H1 (cell line): ENCODE data around the gene RNF114. TPM values are rescaled to one million over a fixed set of nuclear protein-coding genes. Genes with fewer than 3 reads are reported as not detected.

Experiments used
- CTCF ChIA-PET: fragments of 300-600 bp; sonication (Branson Sonifier 250); formaldehyde crosslinking; loops from one replicate; lab custom pipeline; 2021; ENCODE audit not compliant: partially characterized antibody; lab: Charles Lee
- POLR2A ChIA-PET: fragments of 300-600 bp; sonication (Branson Sonifier 250); formaldehyde crosslinking; loops from one replicate; lab custom pipeline; 2021; ENCODE audit warnings: inconsistent platforms; ENCODE audit not compliant: partially characterized antibody; lab: Charles Lee
- DNase-seq, 2 experiments: peaks; one replicate each; pipeline versions ENCODE4 v3.0.0 to v3.0.0-alpha.2; 2010 to 2022; ENCODE audit warnings: low spot score in 2 of 2, low read depth in 1 of 2, mixed read lengths in 1 of 2
- FAIRE-seq: peaks from 2 replicates; lab custom pipeline; 2011; peaks lifted over from hg19 to GRCh38; lab: Jason Lieb, UNC
- H2AFZ ChIP-seq: 2 replicates; pipeline ENCODE4 v1.8.1; 2012; ENCODE audit warnings: low read length, inconsistent platforms
- H2AK5ac ChIP-seq: 2 replicates; pipeline ENCODE4 v1.6.1; 2013; ENCODE audit warnings: low read depth, low read length
- H2BK120ac ChIP-seq: replicated peaks from 2 replicates; pipeline ENCODE3; 2013; ENCODE audit warnings: low read depth, low read length, inconsistent platforms
- H2BK12ac ChIP-seq: 2 replicates; pipeline ENCODE4 v1.6.1; 2013; ENCODE audit warnings: low read depth, low read length
- H2BK15ac ChIP-seq: 2 replicates; pipeline ENCODE4 v1.6.1; 2013; ENCODE audit warnings: low read length
- H2BK20ac ChIP-seq: 2 replicates; pipeline ENCODE4 v1.6.1; 2013; ENCODE audit warnings: low read length
- H2BK5ac ChIP-seq: 2 replicates; pipeline ENCODE4 v1.6.1; 2013; ENCODE audit warnings: low read depth, low read length
- H3K14ac ChIP-seq: 2 replicates; pipeline ENCODE4 v1.6.1; 2013; ENCODE audit warnings: inconsistent platforms; ENCODE audit not compliant: insufficient read length
- H3K18ac ChIP-seq: 2 replicates; pipeline ENCODE4 v1.6.1; 2013; ENCODE audit warnings: low read length; ENCODE audit errors: extremely low read depth
- H3K23ac ChIP-seq: 2 replicates; pipeline ENCODE4 v1.6.1; 2013; ENCODE audit warnings: inconsistent platforms; ENCODE audit not compliant: insufficient read length
- H3K23me2 ChIP-seq: 2 replicates; pipeline ENCODE4 v1.6.1; 2013; ENCODE audit warnings: low read depth, low read length
- H3K27ac ChIP-seq: 2 replicates; pipeline ENCODE4 v1.6.1; 2011; ENCODE audit warnings: low read depth, low read length, inconsistent platforms
- H3K27me3 ChIP-seq, 4 experiments: replicated peaks in 1 of 4; 1 replicate in 1 of 4; 2 replicates in 3 of 4; pipeline versions ENCODE4 v1.6.1 to v1.8.1; 2011 to 2013; ENCODE audit warnings: low read length in 3 of 4, mild to moderate bottlenecking in 3 of 4, inconsistent platforms in 2 of 4, mixed read lengths in 2 of 4, moderate library complexity in 1 of 4; ENCODE audit not compliant: control insufficient read depth in 3 of 4, insufficient read depth in 3 of 4; ENCODE audit errors: extremely low read depth in 1 of 4
- H3K36me3 ChIP-seq, 4 experiments: 2 replicates each; pipeline versions ENCODE4 v1.6.1 to v1.8.1; 2011 to 2013; ENCODE audit warnings: mild to moderate bottlenecking in 4 of 4, low read length in 3 of 4, moderate library complexity in 2 of 4, control low read depth in 1 of 4, inconsistent platforms in 1 of 4; ENCODE audit not compliant: insufficient read depth in 4 of 4, control insufficient read depth in 2 of 4
- H3K4ac ChIP-seq: replicated peaks from 2 replicates; pipeline ENCODE3; 2013; ENCODE audit warnings: low read length, low read depth, mixed read lengths, inconsistent platforms; ENCODE audit not compliant: insufficient read length
- H3K4me1 ChIP-seq, 4 experiments: replicated peaks in 1 of 4; 1 replicate in 1 of 4; 2 replicates in 3 of 4; pipeline versions ENCODE4 v1.6.1 to v1.8.1; 2011 to 2013; ENCODE audit warnings: low read length in 3 of 4, inconsistent platforms in 2 of 4, mixed read lengths in 1 of 4; ENCODE audit not compliant: insufficient read depth in 4 of 4, control insufficient read depth in 3 of 4
- H3K4me2 ChIP-seq, 2 experiments: 2 replicates each; pipeline versions ENCODE4 v1.6.1 to v1.8.1; 2011 to 2013; ENCODE audit warnings: low read depth in 2 of 2, low read length in 2 of 2, control low read depth in 1 of 2, inconsistent platforms in 1 of 2, mild to moderate bottlenecking in 1 of 2; ENCODE audit not compliant: insufficient read depth in 1 of 2
- H3K4me3 ChIP-seq, 4 experiments: fragments of 200-600, 300-600 bp in 1 of 4; sonication (generic), shearing (Covaris generic), sonication (Bioruptor Twin) in 1 of 4; 2 replicates each; pipeline versions ENCODE4 v1.5.1 to v1.8.1; 2011 to 2016; ENCODE audit warnings: low read length in 4 of 4, low read depth in 3 of 4, control low read depth in 2 of 4, inconsistent platforms in 2 of 4, mild to moderate bottlenecking in 2 of 4, mixed read lengths in 1 of 4, moderate library complexity in 1 of 4; ENCODE audit not compliant: insufficient read depth in 2 of 4; ENCODE audit errors: extremely low read depth in 1 of 4
- H3K56ac ChIP-seq: replicated peaks from 2 replicates; pipeline ENCODE3; 2013; ENCODE audit warnings: low read depth, mild to moderate bottlenecking, mixed read lengths, low read length, inconsistent platforms; ENCODE audit not compliant: insufficient read length
- H3K79me1 ChIP-seq: 2 replicates; pipeline ENCODE4 v1.6.1; 2013; ENCODE audit warnings: low read depth, low read length, control low read depth
- H3K79me2 ChIP-seq, 2 experiments: 2 replicates each; pipeline versions ENCODE4 v1.6.1 to v1.8.1; 2012 to 2013; ENCODE audit warnings: low read length in 2 of 2, mild to moderate bottlenecking in 2 of 2, inconsistent platforms in 1 of 2; ENCODE audit not compliant: insufficient read depth in 2 of 2, control insufficient read depth in 1 of 2
- H3K9ac ChIP-seq, 4 experiments: replicated peaks in 1 of 4; 1 replicate in 1 of 4; 2 replicates in 3 of 4; pipeline versions ENCODE4 v1.6.1 to v1.8.1; 2011 to 2013; ENCODE audit warnings: low read depth in 3 of 4, low read length in 3 of 4, control low read depth in 2 of 4, mild to moderate bottlenecking in 2 of 4, moderate library complexity in 2 of 4, inconsistent platforms in 1 of 4; ENCODE audit errors: extremely low read depth in 1 of 4
- H3K9me3 ChIP-seq, 2 experiments: 2 replicates each; pipeline versions ENCODE4 v1.6.1 to v1.8.1; 2012 to 2013; ENCODE audit warnings: mild to moderate bottlenecking in 2 of 2, moderate library complexity in 2 of 2, control low read depth in 1 of 2, inconsistent platforms in 1 of 2, low read depth in 1 of 2, low read length in 1 of 2, mixed read lengths in 1 of 2; ENCODE audit not compliant: insufficient read depth in 2 of 2
- H4K20me1 ChIP-seq, 2 experiments: replicated peaks in 1 of 2; 2 replicates each; pipeline versions ENCODE3 to v1.8.1; 2011 to 2013; ENCODE audit warnings: inconsistent platforms in 2 of 2, low read length in 2 of 2, mild to moderate bottlenecking in 1 of 2; ENCODE audit not compliant: insufficient read depth in 2 of 2, control insufficient read depth in 1 of 2
- H4K5ac ChIP-seq: 2 replicates; pipeline ENCODE4 v1.6.1; 2013; ENCODE audit warnings: low read length, low read depth, mixed read lengths, inconsistent platforms; ENCODE audit not compliant: insufficient read length
- H4K8ac ChIP-seq: 2 replicates; pipeline ENCODE4 v1.8.0; 2013; ENCODE audit warnings: mild to moderate bottlenecking, moderate library complexity, low read length, inconsistent platforms; ENCODE audit not compliant: insufficient read depth; ENCODE audit errors: extremely low read depth
- H4K91ac ChIP-seq: replicated peaks from 2 replicates; pipeline ENCODE3; 2013; ENCODE audit warnings: low read length, mixed read lengths, inconsistent platforms; ENCODE audit not compliant: insufficient read length
- CEBPB ChIP-seq: IDR thresholded peaks from 2 replicates; pipeline ENCODE4 v1.6.1; 2012; ENCODE audit warnings: low read depth, low read length
- HDAC6 ChIP-seq: IDR thresholded peaks from one replicate; pipeline ENCODE4 v1.7.1; 2012; ENCODE audit warnings: low read depth, mild to moderate bottlenecking, inconsistent platforms, low read length, moderate library complexity
- POLR2A ChIP-seq, 2 experiments: IDR thresholded peaks; 1 replicate in 1 of 2; 2 replicates in 1 of 2; pipeline ENCODE4 v1.6.1; 2011; ENCODE audit warnings: low read depth in 2 of 2, low read length in 2 of 2, mild to moderate bottlenecking in 2 of 2; ENCODE audit errors: control extremely low read depth in 1 of 2
- RBBP5 ChIP-seq: IDR thresholded peaks from 2 replicates; pipeline ENCODE4 v1.7.1; 2012; ENCODE audit warnings: low read depth, mild to moderate bottlenecking, inconsistent platforms, low read length, moderate library complexity, borderline replicate concordance
- RXRA ChIP-seq: IDR thresholded peaks from 2 replicates; pipeline ENCODE4 v1.6.1; 2011; ENCODE audit warnings: low read depth, mild to moderate bottlenecking, low read length, moderate library complexity; ENCODE audit not compliant: insufficient read depth
- WGBS, 2 experiments: shearing (Covaris generic) in 1 of 2; methylation state at CpG; one replicate each; pipeline versions ENCODE4 v1.1.6 to v1.1.7; 2013 to 2015; ENCODE audit warnings: low lambda C conversion rate in 2 of 2, mixed read lengths in 2 of 2, inconsistent platforms in 1 of 2, low coverage in 1 of 2, missing lambda C conversion rate in 1 of 2; ENCODE audit not compliant: insufficient replicate concordance in 2 of 2, insufficient coverage in 1 of 2, insufficient read length in 1 of 2; ENCODE audit errors: extremely low coverage in 1 of 2, missing lambda C conversion rate in 1 of 2; 5-methylcytosine and 5-hydroxymethylcytosine counted together
- polyA plus RNA-seq, 7 experiments: library from polyadenylated mRNA; depleted of rRNA in 3 of 7; stranded (reverse) in 5 of 7; unstranded in 2 of 7; fragments of >200 nt in 5 of 7; fragments of 200-250 nt in 2 of 7; gene quantifications; 1 replicate in 5 of 7; 2 replicates in 1 of 7; 4 replicates in 1 of 7; pipeline versions ENCODE4 v1.2.1 to v1.2.3, GENCODE V29; 2011 to 2013; ENCODE audit warnings: missing spikeins in 2 of 7, mixed read lengths in 2 of 7
- total RNA-seq: library from RNA; stranded (reverse); fragmentation: NEBNext Ultra II Directional; extraction: Animal tissue kit (Norgen Biotek cat#: 25700); gene quantifications from 2 replicates; pipeline ENCODE4 v1.2.1, GENCODE V29; 2021

RNF114 gene
- total and polyA plus RNA-seq, 2 of the 8 experiments (the other 6 are each of a cell fraction or from before 2014, with no cell fraction given) = 81.7 to 89.9 TPM

DNA sequence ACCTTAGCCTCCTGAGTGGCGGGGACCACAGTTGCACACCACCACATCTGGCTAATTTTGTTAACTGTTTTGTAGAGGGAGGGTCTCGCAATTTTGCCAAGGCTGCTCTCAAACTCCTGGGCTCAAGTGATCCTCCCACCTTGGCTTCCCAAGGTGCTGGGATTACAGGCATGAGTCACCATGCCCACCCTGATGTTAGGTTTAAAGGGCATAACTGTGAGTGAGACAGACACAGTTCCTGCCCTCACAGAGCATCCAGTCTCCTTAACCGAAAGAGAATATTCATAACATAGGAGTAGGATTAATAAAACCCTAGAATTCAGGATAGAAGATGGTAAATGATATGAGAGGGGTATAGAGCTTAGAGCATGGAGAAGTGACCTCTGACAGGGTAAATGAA, 17.8 kb upstream of the RNF114 start:
- H3K56ac ChIP-seq = no peak overlapping the region
- H3K23ac ChIP-seq = no peak overlapping the region
- no peak overlapping the region for H3K4ac ChIP-seq
- H2BK12ac ChIP-seq = no peak overlapping the region
- no peak overlapping the region for H3K14ac ChIP-seq
- H4K91ac ChIP-seq = no peak overlapping the region
- H4K8ac ChIP-seq = no peak overlapping the region
- H2BK5ac ChIP-seq = no peak overlapping the region
- H3K4me2 ChIP-seq = no peak overlapping the region
- no peak overlapping the region for H2BK120ac ChIP-seq
- peaks cover 3% of the 10 kb centered on the region for H3K79me1 ChIP-seq
- POLR2A ChIA-PET = no interaction called here
- H3K36me3 ChIP-seq = no peaks in the 10 kb centered on the region
- no peak overlapping the region for H3K18ac ChIP-seq
- no peak for DNase-seq
- H3K9ac ChIP-seq = no peak overlapping the region
- peaks cover 8% of the 10 kb centered on the region for H3K23me2 ChIP-seq
- no peak overlapping the region for H4K5ac ChIP-seq
- peaks cover 0 to 4% of the 10 kb centered on the region in 2 experiments for H4K20me1 ChIP-seq
- no peak overlapping the region for H3K4me3 ChIP-seq
- H3K9me3 ChIP-seq = no peaks in the 10 kb centered on the region
- H3K79me2 ChIP-seq = peaks cover 3 to 16% of the 10 kb centered on the region in 2 experiments; a peak in 3 of 4 replicates
- no peak overlapping the region for H2BK20ac ChIP-seq
- FAIRE-seq = no peak
- CTCF ChIA-PET = interaction anchor here (0.5 to 1.3 kb wide), 5 partner anchors 9 to 73 kb away, joined by 3 to 5 read pairs (median 3); no protein-coding TSS in a partner anchor
- no peak overlapping the region for H2AK5ac ChIP-seq
- peaks cover 0 to 6% (median 3%) of the 10 kb centered on the region in 4 experiments; a peak in 2 of 7 replicates for H3K4me1 ChIP-seq
- H2AFZ ChIP-seq = no peak overlapping the region
- no peak overlapping the region for H3K27ac ChIP-seq
- TF ChIP-seq HDAC6 = no peak
- no peak for TF ChIP-seq POLR2A (IDR thresholded peaks at IDR 0.05; ENCODE audit: control extremely low read depth in 1 of 2, low read depth in 2 of 2, low read length in 2 of 2)
- TF ChIP-seq CEBPB = no peak
- no peak for TF ChIP-seq RXRA
- TF ChIP-seq RBBP5 = no peak
- TF ChIP-seq, all 59 proteins: peak for 0
- 73% methylated on average over 3 of the region's 3 CpGs; no CpG with 5 or more reads in 1 of the 2 experiments for WGBS, 2 experiments
- Histone ChIP-seq H3K27me3 (no peaks in the 10 kb centered on the region), H2BK15ac (no peak overlapping the region)
